Measurements from ENCODE around the gene MTAP. TPM values are rescaled to one million over a fixed set of nuclear protein-coding genes. Genes with fewer than 3 reads are reported as not detected.

The MTAP gene
- total RNA-seq, 1 donor from 2014 or later: 63.7 TPM

DNA sequence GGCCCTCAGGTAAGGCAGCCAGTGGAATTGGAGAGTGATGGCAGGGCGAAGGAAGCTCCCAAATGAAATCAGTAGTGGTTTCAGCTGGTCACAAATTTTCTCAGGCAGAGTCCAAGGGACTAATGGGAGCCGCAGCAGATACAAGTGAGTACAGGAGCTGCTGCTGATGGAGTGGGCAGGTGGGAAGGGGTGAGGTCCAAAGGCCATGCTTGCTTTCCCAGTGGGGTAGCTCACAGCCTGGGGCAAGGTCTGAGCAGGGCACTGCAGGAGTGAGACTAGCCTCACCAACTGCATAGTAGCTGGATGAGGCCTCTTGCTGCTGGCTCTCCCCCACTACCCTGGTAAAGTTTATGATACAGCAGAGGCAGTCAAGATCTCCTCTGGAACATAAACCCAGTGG, 38.2 kb downstream of the MTAP start:
- intact Hi-C loops (cut with micrococcal nuclease): no loop called here

DNA sequence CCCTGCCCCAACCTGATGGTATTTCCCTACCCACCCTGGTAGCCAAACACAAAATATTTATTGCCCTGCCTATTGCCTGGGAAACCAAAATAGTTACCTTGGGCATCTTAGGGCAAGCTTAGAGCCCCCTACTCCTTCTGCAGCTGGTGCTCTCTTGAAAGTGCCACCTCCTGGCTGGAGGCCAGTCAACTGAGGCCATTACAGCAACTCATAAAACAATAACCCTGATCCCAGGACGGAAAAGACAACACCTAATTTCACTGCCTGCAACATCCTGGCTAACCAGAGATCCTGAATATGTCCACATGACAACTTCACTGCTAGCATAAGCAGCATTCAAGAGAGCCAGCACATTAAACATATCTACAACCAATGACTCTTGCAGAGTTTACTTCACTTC, 38.7 kb downstream of the MTAP start:
- intact Hi-C loops (cut with micrococcal nuclease): no loop called here

DNA sequence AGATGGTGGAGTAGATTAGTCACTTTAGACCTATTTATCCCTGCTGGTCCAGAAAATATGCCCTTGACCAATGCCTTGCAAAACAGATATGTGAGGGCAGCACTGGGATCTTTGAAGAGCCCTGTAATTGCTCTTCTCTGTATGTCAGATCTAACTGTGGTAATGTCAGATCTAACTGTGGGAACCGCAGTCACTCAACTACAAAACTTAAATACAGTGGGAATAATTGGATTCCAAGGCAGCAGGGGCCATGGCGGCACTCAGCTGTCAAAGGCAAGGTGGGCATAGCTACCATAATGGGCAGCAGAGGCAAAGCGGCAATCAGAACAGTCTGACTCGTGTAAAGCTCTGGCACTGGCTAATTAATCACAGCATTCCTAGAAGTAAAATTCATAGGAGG, 46.2 kb downstream of the MTAP start:
- intact Hi-C loops (cut with micrococcal nuclease): no loop called here

DNA sequence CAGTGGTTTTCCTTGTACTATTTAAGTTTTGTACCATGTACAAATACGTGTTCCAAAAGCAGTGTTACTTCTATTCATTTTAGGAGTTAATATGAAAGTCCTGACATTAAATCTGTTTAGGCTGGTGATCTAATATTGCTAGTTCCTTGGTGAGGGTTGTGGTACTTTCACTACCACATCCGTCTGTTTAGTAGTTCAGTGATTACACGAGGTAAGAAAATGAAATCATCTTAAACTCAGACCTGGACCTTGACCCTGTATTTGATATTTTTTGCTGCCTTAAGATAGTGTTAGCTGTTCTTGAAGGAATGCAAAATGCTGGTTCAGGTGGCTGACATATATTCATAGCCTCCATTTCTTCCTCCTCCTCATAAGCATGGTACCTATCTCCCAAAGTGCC, 50.3 kb downstream of the MTAP start:
- intact Hi-C loops (cut with micrococcal nuclease): loop anchor here (1.0 kb wide), 1 partner anchor 49 kb away; no protein-coding TSS in a partner anchor

DNA sequence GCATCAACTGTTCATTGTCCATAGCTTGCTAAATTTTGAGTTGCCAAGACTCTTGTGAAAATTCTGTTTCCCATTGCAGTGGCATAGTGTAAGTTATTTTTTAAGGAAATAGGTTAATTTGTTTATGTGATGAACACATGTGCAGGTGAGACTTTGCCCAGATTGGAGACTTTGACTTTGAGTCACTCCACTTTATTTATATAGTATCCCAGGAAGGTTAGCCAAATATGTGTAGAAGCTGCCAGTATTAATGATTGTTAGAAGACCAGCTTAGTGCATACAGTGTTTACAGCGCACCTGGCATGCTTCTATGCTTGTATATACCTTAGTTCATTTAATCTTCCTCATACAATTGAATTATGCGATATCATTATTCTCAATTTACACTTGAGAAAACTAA, 51.0 kb downstream of the MTAP start:
- intact Hi-C loops (cut with micrococcal nuclease): no loop called here

DNA sequence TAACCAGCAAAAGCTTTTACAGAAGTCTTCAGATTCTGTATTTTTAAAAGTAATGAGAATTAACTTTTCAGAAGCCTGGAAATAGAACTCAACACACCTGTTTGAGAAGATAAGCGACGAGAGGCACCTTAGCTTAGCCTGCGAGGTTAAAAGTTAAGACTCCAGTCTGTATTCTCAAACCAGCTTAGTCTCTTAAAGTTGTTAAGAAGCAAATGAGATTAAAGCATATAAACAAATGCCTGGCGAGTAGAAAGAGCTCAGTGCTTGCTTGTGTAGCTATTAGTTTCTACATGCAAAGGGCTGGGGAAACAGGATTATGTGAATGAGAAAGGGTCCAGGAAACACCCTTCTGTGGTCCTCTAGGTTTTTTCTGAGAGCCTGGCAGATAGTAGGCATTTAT, 51.7 kb downstream of the MTAP start:
- intact Hi-C loops (cut with micrococcal nuclease): no loop called here

DNA sequence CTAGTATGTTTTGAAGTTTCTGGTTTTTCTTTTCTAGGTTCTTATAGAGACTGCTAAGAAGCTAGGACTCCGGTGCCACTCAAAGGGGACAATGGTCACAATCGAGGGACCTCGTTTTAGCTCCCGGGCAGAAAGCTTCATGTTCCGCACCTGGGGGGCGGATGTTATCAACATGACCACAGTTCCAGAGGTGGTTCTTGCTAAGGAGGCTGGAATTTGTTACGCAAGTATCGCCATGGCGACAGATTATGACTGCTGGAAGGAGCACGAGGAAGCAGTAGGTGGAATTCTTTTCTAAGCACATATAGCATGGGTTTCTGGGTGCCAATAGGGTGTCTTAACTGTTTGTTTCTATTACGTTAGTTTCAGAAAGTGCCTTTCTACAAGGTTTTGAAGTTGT, 52.2 kb downstream of the MTAP start:
- intact Hi-C loops (cut with micrococcal nuclease): no loop called here

DNA sequence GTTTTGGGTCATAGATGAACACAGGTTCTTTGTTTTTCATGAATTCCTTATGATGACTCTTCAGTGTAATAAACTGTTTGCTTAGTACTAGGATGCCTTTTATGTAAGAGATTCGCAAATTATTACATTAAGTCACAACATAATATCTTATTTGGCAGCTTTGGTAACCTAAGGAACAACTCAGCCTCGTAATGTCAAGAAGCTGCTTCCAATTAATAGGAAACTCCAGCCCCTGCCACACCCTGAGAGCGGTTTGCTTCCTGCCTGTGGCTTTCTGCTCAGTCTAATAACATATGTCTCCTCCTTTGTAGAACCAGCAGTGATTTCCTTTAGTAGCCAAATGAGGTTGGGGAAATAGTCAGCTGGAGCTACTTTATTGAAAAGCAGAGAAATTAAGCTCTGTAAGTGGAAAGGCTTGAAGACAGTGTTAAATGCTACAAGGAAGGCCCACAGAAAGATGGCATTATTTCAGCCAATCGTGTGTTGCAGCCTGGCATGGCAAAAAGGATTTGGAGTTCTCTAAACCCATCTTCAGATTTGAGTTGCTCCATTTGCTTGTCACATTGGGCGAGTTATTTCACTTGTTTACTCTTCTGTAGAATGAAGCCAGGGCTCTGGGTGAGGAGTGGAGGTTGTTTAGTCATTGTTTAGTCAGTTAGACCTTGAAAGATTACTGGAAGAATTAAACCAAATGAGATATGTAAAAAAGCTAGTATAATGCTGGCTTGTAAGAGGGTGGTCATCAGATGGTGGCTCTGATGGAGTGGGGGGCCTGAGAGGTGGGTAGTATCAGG, 54.1 kb downstream of the MTAP start:
- intact Hi-C loops (cut with micrococcal nuclease): no loop called here

DNA sequence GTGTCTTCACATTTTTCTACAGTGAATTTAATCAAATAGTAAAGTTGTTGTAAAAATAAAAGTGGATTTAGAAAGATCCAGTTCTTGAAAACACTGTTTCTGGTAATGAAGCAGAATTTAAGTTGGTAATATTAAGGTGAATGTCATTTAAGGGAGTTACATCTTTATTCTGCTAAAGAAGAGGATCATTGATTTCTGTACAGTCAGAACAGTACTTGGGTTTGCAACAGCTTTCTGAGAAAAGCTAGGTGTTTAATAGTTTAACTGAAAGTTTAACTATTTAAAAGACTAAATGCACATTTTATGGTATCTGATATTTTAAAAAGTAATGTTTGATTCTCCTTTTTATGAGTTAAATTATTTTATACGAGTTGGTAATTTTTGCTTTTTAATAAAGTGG, 60.4 kb downstream of the MTAP start:
- intact Hi-C loops (cut with micrococcal nuclease): no loop called here

DNA sequence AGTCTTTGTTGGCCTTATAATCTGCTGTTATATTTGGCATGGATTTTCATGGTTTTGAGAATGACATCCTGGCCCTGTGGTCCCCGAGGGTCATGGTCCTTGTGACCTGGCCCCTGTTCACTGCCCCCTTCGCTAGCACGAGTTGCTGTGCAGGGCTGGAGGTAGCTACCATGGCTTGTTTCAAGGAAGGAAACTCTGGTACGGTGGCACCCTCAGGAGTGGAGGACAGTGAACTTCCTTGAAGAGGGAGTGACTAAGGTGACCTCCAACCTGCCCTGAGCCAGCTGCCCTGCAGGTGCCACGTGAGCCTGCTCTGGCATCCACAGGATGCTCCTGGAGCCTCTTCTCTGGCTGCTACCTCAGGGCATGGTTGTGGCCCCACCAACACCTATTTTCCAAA, 62.1 kb downstream of the MTAP start:
- intact Hi-C loops (cut with micrococcal nuclease): no loop called here

DNA sequence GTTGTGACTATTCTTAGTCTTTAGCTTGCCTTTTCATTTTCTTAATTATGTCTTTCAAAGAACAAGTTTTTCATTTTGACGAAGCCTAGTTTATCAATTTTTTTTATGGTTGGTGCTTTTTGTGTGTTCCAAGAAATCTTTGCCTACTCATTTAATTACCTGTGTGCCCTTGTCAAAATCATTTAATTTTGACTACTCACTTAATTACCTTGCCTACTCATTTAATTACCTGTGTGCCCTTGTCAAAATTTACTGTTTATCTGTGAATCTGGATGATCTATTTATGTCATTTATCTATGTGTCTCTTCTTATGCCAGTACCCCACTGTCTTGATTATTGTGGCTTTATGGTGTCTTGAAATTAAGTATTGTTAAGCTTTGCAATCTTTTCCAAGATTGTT, 63.9 kb downstream of the MTAP start:
- intact Hi-C loops (cut with micrococcal nuclease): no loop called here

DNA sequence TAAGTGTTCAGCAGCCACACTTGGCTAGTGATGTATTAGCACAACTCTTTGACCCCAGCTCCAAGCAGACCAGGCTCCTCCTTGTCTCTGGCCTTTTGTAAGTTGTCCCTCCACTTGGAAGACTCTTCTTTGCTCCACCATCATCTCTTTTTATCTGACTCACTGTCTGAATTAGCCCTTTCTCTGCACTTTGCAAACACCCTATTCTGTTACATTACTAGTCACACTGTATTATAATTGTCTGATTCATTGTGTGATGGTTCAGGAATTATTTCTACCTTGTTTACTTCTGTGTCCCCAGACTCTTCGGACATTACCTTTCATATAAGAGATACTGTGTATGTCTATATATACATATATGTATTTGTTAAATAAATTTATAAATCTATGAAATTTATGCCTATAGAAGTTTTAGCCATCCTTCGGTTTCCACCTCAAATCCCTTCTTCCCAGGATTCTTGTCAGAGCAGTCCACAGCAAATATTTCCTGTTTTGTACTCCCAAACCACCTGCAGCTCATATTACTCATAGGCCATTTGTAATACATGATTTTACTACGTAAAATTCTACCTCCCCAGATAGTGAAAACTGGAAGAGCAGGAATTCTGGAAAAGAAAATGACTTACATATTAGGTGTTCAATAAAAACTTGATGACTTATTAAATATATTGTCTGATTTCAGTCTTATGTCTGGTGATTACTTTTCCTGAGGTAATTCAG, 69.0 kb downstream of the MTAP start:
- intact Hi-C loops (cut with micrococcal nuclease): no loop called here

DNA sequence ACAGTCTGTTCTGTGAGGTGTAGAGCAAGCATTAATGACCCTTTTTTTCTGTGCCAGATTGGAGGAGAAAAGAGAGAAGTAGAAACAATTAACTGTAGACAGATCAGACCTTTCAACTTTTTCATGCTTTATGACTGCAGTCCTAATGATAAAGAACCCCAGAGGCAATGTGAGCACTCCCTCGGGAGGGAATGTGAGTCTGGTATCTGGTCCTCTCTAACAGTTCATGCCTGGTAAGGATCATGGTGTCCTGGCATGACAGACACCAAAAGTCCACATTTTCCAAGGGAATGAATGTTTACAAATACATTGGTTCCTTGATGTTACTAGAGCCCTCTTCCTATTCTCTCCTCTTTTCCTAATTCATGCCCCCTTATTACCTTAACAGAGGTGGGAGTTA, 70.3 kb downstream of the MTAP start:
- intact Hi-C loops (cut with micrococcal nuclease): no loop called here

DNA sequence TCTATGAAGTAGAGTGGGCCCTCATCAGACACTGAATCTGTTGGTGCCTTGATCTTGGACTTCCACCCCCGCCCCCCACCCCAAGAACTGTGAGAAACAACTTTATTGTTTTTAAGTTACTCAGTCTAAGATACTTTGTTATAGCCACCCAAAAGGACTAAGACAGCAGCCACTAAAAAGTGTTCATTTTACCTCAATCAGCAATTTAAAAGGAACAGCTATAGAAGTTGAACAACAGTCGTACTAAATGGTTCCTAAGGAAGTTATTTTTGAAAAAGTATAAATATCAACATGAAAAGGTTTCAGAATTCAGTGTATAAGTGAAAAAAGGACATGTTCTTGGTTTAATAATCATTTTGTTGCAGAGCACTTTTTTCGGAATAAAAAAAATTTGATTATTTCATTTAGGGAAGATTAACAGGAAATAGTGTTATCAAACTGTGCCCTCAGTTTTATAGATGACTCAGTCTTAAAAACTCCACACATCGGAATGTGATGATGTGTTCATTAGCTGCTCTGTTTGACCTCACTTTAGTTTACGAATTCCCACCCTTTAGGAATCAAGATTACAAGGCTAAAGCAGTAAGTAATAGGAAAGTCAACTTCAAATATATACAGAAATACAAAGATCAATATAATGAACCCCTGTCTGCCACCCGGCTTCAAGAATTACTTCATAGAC, 71.2 kb downstream of the MTAP start:
- intact Hi-C loops (cut with micrococcal nuclease): no loop called here

DNA sequence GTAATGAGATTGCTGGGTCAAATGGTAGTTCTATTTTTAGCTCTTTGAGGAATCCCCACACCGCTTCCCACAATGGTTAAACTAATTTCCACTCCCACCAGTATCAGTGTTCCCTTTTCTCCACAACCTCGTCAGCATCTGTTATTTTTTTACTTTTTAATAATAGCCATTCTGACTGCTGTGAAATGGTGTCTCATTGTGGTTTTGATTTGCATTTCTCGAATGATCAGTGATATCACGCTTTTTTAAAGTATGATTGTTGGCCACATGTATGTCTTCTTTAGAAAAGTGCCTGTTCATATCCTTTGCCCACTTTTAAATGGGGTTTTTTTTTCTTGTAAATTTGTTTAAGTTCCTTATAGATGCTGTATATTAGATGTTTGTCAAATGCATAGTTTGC, 73.5 kb downstream of the MTAP start:
- intact Hi-C loops (cut with micrococcal nuclease): no loop called here

DNA sequence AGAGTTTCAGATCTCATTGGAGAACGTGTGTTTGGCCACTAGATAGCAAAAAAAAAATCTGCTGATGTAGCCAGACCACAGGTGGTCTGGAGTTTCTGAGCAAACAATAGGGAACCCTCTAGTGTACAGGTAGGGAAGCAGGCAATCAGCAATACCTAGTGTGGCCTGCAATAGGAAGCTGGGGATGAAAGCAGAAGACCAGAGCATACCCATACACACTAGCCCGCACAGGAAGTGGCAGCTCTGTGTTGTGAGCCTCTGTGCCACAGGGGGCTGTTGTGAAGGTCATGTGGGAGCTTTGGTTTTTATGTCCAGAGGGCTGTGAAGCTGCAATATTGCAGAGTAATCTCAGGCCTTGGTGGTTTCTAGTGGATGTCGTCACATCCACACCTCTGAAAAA, 81.2 kb downstream of the MTAP start:
- intact Hi-C loops (cut with micrococcal nuclease): no loop called here

DNA sequence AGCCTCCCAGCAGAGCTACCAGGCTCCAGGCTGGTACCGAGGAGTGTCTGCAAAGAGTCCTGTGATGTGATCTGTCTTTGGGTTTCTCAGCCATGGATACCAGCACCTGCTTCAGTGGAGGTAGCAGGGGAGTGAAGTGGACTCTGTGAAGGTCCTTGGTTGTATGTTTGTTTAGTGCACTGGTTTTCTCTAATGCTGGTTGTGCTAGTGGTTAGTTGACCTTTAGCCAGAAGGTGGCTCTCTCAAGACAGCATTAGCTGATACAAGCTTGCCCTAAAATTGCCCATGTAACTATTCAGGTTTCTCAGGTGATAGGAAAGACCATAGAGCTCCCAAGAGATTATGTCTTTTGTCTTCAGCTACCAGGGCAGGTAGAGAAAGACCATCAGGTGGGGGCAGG, 87.2 kb downstream of the MTAP start:
- intact Hi-C loops (cut with micrococcal nuclease): no loop called here

DNA sequence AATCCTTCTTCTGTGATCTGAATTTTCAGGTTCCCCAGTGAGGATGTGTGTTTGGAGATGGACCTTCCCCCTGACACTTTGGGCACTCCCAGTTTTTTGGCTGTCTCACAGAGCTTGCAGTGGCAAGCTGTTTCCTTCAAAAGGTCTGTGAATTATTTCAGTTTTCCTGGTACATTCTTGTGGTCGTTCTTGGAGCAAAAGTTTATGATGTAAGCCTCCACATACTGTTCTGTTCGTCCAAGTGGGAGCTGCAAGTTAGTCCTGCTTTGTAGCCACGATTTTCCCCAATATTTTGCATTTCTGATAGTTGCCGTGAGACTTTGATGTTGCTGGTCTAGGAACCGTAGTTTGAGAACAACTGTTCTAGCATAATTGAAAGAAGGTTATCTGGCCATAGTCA, 88.3 kb downstream of the MTAP start:
- intact Hi-C loops (cut with micrococcal nuclease): no loop called here

DNA sequence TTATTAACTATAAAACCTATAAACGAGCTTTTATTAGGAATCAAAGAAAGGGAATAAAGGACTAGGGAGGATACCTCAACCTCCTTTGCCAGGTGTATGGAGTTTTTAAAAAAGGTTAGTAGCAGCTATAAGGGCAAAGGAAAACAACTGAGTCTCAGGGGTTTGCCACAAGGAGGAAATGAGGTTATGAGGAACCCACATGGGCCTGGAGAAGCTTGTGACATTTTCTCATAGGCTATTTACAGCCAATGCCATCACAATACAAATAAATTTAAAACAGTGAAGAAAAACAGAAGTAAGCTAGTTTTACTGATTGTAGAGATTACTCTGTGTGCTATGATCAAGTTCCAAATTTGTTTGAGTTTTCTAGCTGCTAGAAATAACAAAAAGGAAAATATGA, 99.1 kb downstream of the MTAP start:
- intact Hi-C loops (cut with micrococcal nuclease): loop anchor here (1.0 kb wide), 1 partner anchor 49 kb away; no protein-coding TSS in a partner anchor

DNA sequence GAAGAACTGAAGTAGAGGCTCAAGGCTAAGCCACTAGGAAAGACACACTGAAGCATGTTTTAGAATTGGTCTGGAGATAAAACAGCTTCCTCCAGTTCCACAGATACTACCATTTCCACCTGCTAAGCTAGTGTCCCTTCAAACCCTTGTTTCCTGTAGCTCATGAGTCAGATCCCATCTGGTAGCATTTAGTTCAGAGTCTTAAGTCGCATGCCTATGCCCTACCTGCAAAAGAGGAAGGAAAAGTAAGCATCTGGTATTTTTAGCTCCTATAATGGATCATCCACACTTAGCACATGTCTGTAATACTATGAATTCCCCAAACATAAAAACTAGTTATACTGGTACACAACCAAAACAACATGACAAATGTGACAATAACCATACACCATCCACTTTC, 99.7 kb downstream of the MTAP start:
- intact Hi-C loops (cut with micrococcal nuclease): no loop called here

DNA sequence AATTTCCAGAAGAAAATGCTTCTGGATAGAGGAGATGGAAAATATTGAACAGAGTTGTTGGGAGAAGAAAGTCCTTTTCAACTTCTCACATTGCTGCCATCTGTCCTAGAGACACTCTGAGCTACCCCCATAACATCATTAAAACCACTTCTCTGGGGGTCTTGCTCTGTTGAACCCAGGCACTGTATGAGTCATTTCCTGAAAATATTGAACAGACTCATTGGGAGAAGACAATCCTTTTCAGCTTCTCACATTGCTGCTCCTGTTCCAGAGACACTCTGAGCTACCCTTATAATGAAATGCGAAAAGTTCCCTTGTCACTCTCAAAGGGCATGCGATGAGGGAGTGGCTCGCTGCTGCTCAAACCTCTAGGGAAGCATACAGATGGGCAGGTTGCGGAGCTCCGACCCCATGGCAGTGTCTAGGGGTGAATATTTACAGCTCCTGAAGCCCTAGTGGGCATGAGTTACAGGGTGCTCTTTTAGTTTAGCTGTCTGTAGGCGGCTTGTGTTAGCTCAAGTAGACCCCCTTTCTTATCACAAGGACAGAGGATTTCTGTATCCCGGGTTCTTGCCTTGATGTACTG, 101.0 kb downstream of the MTAP start:
- intact Hi-C loops (cut with micrococcal nuclease): no loop called here

DNA sequence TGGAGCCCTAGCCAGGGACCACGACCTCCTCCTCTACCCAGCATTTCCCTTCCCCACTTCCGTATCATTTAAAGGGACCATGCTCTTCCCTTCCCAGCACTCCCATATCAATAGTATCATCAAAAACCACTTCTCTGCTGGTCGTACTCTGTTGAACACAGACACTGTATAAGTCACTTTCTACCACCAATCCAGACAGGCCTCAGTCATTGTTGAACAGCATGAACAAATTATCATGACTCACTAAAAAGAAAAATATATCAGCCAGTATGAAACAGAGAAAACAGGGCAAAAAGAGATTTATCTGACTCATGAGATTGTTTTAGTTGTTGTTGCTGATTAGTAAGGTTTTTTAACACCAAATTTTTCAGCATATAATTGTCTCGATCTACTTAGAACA, 101.9 kb downstream of the MTAP start:
- intact Hi-C loops (cut with micrococcal nuclease): no loop called here
